NB4 (cell line): Measurements from ENCODE around the gene CGNL1.

ENCODE experiments used
- CTCF ChIP-seq: IDR thresholded peaks from one replicate; pipeline ENCODE4 v1.5.1; 2012; ENCODE audit warnings: low read depth, low read length
- MAX ChIP-seq: IDR thresholded peaks from 2 replicates; pipeline ENCODE4 v1.6.1; 2011; ENCODE audit warnings: low read depth, low read length
- MYC ChIP-seq: IDR thresholded peaks from 2 replicates; pipeline ENCODE4 v1.6.1; 2011; ENCODE audit warnings: low read depth, low read length
- POLR2A ChIP-seq: IDR thresholded peaks from 2 replicates; pipeline ENCODE4 v1.6.1; 2011; ENCODE audit warnings: mild to moderate bottlenecking; ENCODE audit not compliant: insufficient read length; ENCODE audit errors: extremely low read depth

GRCh38 chr15:57364282-57365007 is 11.9 kb upstream of the CGNL1 start:
- no peak for TF ChIP-seq MAX
- peak; percentile 69 for TF ChIP-seq CTCF
- no peak for TF ChIP-seq POLR2A
- TF ChIP-seq MYC = no peak
